HTERT RPE-1 (cell line): ENCODE data around the gene INO80.
"Not testable (repeated sequence)": the region's sequence is repeated elsewhere in the genome, so short reads cannot be mapped to it uniquely, and the experiment has no call there.

Experiments used
- in situ Hi-C: fragments of 300-500 bp; cut with MboI; formaldehyde crosslinking; loops from 4 replicates; pipeline ENCODE4 v1.14.3; 2020; ENCODE audit warnings: low sequenced_read_pairs

INO80 gene

DNA sequence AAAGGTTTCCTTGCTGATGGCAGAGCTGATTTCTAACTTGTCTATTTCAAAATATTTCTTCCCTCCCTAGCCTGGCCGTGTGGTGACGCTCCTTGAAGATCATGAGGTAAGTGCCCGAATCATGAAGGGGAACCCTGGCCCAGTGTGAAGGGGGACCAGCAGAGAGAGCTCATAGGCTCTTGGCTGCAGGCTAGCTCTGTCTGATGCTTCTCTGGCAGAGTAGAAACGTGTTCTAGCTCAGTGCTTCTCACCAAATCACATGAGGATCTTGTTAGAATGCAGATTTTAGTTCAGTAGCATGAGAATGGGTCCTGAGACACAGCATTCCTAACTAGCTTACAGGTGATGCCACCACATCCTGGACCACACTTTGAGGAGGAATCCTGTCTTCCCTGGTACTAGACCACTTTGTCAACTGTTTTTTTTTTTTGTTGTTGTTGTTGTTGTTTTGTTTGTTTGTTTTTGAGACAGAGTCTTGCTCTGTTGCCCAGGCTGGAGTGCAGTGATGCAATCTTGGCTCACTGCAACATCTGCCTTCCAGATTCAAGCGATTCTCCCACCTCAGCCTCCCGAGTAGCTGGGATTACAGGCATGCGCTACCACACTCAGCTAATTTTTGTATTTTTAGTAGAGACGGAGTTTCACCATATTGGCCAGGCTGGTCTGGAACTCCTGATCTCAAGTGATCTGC, 161.8 kb downstream of the INO80 start:
- in situ Hi-C loops = not testable (repeated sequence)

DNA sequence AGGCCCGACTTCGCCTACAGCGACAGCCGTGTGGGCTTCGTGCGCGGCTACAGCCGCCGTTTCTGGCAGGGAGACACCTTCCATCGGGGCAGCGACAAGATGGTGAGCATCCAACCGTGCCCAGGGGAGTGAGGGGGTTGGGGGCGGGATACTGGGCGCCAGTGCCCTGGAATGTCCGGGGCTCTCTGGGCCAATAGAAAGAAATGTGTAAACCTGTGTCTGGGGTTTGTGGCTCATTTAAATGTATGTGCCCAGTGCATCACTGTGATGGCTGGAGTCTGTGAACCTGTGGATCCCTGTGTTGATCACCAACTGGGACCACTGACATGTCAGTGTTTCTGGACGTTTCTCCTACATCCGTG, 162.4 kb downstream of the INO80 start:
- in situ Hi-C loops = no loop called here

DNA sequence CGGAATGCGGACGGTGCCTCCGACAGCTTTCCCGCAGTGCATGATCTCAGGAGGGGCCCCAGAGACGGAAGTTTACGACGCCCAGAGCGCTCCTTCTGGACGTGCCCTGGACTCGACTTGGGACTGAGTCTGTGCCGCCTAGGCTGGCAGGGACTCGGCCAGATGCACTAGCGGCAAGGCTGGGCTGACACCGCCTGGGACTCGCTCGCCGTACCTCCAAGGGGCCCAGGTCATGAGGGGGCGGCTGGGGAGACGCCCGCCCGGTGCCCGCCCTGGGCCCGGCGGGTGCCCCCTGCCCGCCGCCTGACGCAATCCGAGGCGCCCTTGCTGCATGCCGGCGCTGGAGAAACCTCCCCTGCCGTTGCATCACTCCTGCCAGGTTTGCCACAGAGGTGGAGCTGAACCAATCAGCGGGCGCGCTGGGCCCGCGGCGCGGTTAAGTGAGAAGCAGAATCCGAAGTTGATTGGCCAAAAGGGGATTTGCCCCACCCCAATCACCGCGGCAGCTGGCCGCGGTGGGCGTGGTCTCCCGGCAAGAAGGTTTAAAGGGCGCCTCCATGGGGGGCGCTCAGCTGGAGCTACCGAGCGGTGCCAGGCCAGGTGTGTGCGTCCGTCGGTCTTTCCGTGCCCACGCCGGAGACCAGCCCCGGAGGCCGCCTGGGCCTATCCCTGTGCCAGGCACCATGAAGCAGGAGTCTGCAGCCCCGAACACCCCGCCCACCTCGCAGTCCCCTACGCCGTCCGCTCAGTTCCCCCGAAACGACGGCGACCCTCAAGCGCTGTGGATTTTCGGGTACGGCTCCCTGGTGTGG, 163.0 kb downstream of the INO80 start, which contains the start of gene CHAC1:
Gene CHAC1, plus strand, starts transcription at position 571 of the 812 bp plus-strand sequence. Its CDS starts 113 bp downstream, at position 684.
- in situ Hi-C loops = no loop called here

DNA sequence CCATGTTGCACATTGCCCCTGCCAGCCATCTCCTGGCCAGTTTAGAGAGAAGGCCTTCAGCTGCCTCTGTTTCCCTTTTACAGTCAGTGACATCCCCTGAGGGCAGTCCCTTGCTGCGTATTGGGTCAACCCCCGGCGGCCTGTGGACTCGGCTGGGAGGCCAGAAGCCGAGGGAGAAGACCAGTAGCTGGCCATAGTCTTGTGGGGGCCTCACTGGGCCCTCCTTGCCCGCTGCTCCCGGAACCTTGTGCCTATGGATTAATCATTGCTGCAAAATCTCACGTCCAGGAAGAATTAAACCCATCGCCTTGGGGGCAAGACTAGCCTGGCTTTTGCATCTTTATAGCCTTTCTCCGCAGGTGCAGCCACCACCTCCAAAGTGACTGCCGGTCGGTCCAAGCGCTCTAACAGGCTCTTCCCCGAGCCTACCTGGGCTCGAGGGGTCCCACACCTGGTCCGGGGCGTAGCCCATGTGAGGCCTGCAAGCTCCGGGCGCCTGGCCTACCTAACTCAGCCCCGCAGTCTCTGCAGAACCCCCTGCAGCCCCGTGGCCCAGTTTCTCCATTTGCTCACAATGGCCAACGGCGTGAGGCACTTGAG, 163.7 kb downstream of the INO80 start:
- in situ Hi-C loops = no loop called here

DNA sequence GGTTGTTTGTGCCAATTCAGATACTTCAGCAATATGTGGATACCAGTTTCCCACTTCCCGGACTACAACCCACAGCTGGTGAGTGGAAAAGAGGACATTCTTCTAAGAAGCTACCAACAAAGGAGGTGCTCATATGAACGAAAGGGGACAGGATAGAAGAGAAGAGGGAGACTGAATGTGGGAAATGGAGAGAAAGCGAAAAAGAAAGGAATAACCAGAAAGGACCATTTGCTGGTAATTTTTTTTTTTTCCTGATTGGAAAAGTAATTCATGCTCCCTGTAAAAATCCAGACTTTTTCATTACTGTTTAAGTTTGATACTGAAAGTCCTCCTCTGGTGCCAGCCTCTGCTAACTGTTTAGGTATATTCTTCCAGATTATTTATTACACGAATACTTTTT, 164.3 kb downstream of the INO80 start:
- in situ Hi-C loops = no loop called here

DNA sequence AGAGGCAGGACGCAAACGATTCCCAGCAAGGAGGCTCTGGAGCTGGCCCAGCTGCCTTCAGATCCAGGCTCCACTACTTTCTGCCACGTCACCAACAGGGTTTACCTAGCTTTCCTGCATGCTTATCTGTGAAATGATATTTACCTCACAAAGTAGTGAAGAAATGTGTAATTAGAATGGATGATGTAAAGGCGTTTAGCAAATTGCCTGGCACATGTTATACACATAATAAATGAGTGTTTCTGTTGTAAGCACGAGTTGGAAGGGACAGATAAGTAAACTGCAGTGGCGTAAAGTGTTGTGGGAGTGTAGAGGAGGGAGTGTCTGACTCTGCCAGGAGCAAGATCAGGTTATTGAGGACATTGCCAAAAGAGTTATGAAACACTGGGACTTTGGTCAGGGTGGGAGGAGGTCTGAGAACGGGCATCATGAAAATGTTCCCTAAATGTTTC, 166.3 kb downstream of the INO80 start:
- in situ Hi-C loops = no loop called here

DNA sequence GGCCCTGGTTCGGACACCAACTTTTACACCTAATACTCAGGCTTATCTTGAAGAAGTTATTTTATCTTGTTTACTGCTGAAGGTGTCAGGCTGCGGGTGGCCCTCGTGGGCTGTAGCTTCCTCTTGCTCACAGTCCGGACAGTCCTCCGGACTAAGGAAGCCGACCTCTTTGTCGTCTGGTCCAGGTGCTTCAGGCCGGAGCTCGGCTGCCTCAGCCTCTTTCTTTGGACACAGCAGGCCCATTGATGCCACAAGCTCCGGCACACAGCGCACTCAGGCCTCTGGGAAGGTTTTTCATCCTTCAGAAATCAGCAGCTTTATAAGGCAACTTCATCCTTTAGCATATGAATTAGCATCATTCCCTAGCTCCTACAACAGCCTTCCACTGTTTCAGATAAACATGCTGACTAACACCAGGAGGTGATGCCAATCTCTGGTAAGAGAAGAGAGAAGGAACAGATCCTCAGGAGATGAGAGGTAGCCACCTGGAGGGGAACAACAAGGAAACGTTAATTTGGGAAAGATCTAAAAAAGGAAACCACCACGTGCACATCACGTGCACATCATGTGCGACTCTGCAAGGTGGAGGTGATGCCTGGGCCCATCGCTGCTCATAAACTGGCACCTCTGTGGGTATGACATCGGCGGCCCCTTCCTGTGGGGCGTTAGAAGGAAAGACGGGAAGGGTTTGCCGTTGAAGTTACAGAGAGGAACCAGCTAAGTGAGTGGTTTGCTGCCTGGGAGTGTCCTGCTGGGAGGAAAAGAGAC, 167.2 kb downstream of the INO80 start:
- in situ Hi-C loops = no loop called here

DNA sequence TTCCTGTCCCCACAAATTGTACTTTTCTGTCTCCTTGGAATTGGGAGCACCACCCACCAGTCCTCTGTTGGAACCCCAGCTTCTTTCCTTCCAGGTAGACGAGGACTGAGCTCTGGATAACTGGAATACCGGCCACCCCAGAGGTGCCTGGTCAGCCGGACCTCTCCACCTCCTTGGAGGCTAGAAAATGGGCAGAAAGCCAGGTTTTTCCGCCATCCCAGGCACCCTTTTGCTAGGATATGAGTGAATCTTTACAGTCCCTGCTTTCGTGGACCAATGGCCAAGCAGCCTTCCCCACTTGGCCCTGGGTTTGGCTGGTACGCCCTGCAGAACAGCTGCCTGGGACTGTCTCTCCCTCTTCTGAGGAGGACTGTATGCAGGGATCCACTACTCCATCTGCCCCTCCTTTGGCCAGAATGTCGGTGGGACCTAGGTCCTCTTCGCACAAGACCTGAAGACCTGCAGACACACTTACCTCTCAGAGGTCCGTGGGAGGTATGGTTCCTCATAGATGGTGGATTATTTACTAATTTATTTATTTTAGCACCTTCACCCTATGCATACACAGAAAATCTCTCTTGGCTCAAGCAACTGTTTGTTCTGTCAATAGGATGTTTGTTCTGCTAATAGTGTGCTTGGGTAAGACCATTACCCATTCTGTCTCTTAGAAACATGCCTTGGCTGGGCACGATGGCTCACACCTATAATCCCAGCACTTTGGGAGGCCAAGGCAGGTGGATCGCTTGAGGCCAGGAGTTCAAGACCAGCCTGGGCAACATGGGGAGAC, 171.4 kb downstream of the INO80 start:
- in situ Hi-C loops = no loop called here

DNA sequence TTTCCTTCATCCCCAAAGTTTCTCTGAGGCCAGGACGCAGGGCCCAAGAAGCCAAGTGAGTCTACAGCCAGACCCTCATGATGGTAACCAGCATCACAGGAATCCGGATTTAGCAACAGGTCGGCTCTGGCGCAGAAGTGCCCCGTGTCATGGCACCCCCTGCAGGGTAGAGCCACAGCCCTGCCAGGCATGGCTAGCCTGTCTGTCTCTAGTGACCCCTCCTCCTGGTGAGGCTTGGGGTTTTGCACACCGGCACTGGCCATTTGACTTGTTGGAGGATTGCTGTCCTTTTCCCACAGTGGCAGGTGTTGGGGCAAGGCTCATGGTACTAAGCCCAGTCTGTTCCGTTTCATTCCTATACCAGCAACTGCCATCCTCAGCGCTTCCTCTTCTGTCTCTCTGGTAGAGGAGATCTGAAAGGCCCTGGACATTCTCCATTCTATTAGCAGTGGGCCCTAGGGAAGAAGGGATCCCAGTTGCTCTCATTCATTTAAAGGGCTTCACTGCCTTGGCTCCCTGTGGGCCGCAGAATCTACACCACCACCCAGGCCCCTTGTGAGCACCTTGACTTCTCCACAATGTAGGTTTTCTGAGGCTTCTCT, 172.2 kb downstream of the INO80 start:
- in situ Hi-C loops = no loop called here

DNA sequence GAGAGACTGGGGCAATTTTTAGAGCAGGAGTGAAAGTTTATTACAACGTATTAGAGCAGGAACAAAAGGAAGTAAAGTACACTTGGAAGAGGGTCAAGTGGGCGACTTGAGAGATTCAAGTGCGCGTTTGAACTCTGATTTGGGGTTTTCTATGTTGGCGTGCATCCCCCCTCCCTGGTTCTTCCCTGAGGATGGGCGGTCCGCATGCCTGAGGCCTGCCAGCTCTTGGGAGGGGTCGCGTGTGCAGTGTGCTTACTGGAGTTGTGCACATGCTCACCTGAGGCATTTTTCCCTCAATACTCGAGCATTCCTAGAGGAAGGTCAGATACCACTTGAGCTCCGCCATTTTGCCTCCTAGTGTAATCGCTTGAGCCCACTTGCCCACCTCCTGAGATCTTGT, 173.2 kb downstream of the INO80 start:
- in situ Hi-C loops = no loop called here

DNA sequence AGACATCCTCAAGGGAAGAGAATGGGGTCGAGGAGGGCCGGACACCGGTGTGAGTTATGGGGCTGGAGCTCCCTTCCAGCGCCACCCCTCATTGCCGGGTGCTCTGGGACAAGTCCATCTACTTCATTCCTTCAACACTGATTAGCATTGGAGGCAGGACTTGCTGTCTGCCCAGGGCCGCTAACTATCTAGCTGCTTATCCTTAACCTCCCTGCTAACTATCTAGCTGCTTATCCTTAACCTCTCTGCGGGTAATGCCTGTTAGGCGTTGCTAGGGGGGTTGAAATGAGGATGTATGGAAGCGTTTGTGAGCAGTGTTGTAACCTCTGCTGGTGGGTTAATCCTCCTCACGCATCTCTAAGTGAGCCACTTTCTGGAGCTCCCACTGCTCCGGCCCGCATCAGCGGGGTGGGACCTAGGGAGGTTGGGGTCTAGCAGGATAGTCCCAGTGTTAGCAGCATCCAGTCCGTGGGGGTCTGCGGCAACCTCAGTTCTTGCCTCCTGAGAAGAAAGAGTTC, 173.7 kb downstream of the INO80 start:
- in situ Hi-C loops = no loop called here

DNA sequence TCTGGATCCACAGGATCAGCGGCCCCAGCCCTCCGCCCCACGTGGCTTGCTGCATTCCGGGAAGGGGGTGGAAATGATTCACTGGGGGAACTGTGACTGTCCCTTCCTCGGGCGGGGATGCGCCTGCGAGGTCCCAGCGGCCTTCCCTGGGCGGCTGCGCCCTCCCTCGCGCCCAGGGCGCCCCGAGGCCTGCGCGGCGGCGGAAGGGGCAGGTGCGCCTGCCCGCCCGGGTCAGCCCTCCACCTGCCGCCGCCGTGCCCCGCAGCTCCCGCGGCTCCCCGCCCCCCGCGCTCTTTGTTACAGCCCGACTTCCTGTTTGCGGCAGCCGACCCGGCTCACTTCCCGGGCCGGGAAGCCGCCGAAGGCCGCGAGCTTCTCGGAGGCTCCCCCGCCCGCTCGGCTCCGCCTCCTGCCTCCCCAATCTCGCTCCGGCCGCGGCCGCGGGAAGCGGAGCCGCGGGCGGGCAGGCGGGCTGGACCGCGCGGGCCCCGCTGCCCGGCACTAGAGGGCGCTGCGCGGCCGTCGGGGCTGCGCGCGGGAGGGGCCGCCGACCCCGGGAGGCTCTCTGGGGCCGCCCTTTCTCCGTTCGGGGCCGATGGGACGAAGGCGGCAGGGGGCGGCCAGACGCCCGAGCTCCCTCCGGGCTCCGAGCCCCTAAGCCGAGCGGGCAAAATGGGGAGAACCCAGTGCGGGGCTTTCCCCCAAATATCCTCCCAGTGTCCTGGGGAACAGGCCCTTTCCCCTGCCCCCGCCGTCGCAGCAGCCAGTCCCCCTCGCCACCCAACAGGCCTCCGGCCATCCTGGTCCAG, 174.3 kb downstream of the INO80 start:
- in situ Hi-C loops = no loop called here

DNA sequence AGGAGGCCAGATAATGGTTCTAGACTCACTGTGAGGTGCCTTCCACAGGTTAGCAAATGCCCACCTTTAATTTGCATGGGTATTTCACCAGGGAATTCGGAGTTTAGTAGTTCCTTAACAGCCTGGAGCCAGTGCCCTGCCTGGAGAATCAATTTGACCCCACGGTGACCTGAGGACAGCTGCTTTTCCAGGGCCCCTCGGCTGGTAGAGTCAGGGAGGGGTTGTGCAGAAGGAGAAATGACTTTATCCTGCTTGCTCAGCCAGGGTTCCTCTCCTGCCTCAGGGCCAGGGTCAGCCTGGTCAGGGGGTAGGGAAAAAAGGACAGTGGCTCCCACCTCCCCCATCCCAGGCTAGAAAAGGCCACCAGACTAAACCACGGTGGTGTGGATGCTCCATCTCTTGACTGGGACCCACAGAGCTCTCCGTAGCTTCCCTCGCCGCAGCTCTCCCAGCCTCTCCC, 175.0 kb downstream of the INO80 start:
- in situ Hi-C loops = no loop called here

DNA sequence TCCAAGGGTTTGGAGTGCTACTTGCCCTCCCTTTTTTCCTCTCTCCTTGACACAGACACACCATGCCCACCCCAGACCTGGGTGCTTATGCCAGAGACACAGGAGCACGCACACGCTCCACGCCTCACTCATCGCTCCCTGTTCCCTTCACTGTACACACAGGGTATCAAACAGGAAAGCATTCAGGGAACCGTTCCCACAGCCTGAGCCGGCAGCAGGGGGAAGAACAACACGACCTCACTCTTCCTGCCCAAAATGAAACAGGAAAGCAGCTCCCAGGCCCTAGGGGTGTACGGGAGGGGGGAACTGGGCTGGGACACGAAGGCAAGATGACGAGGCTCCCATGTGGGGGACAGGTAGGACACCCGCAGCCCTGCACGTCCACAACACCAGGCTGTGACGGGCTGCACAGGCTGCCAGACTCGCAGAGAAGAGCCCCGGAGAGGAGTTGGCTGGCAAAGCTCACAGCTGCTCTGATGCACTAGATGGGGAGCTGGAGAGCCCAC, 175.7 kb downstream of the INO80 start:
- in situ Hi-C loops = no loop called here

DNA sequence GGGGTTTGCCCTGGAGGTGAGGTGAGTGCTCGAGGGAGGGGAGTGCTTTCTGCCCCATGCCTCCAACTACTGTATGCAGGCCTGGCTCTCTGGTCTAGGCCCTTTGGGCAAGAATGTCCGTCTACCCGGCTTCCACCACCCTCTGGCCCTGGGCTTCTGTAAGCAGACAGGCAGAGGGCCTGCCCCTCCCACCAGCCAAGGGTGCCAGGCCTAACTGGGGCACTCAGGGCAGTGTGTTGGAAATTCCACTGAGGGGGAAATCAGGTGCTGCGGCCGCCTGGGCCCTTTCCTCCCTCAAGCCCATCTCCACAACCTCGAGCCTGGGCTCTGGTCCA, 177.6 kb downstream of the INO80 start:
- in situ Hi-C loops = no loop called here

DNA sequence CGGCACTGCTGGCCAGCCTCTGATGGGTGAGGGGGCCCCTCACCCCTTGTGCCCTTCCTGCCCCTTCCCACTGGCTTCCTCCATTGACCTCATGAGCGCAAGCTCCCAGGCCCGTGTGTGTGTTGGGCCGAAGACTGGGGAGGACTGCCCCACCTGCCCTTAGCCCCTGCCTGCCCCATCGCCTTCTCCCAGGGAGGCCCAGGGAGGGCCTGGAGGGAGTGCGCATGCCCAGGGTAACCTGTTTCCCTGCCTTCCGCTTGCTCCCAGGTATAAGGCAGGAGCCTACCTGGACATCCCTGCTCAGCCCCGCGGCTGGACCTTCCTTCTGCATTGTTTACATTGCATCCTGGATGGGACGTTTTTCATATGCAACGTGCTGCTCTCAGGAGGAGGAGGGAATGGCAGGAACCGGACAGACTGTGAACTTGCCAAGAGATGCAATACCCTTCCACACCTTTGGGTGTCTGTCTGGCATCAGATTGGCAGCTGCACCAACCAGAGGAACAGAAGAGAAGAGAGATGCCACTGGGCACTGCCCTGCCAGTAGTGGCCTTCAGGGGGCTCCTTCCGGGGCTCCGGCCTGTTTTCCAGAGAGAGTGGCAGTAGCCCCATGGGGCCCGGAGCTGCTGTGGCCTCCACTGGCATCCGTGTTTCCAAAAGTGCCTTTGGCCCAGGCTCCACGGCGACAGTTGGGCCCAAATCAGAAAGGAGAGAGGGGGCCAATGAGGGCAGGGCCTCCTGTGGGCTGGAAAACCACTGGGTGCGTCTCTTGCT, 178.1 kb downstream of the INO80 start:
- in situ Hi-C loops = no loop called here

DNA sequence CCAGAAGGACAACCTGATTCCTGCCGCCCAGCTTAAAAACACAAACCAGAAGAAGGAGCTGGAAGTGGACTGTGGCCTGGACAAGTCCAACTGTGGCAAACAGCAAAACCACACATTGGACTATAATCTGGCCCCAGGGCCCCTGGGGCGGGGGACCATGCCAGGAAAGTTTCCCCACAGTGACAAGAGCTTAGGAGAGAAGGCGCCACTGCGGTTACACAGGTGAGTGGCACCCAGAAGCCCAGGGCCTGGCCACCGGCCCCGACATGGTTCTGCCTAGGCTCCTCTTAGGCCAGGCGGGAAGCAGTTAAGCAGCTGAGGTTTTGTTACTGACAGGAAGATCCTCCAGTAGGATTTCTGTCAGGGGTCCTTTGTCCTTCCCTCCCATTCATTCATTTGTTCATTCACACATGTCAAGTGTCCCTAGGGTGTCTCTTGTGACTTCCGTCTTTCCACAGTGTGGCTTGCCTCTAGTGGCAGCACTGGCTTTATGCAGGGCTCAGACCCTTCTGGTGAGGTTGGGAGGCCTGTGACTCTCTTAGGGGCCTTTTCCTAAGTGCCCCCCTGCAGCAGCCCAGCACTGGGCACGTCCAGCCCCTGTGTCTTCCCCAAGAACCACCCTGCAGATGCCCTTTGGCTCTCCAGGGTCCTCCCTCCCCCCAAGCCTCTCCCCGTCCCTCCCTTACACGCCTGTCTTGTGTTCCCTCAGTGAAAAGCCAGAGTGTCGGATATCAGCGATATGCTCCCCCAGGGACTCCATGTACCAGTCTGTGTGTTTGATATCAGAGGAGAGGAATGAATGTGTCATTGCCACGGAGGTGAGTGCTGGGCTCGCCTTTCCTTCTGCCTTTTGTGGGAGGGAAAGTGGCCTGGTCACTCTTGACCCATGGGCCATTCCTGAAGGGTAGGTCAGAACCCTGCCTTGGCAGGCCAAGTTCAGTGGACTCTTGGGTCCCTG, 179.1 kb downstream of the INO80 start:
- in situ Hi-C loops = no loop called here
